Activated naive CD8-positive, alpha-beta T cell treated with anti-CD3 and anti-CD28 coated beads, Interleukin-2, amount 50 U/mL, for 24 hours (primary cell): Measurements from ENCODE around the gene DCTD.

Experiments
- ATAC-seq: fragments of 150-1000 bp; cut with Tn5 transposase; one replicate; pipeline ENCODE4 v1.10.0; 2021
- DNase-seq: peaks from one replicate; pipeline ENCODE4 v3.0.0; 2021
- H3K27ac Mint-ChIP-seq: one replicate; pipeline ENCODE4 v1.8.0; 2021; ENCODE audit warnings: mild to moderate bottlenecking, mixed read lengths
- H3K27me3 Mint-ChIP-seq: one replicate; pipeline ENCODE4 v1.8.0; 2021; ENCODE audit warnings: mixed read lengths
- H3K36me3 Mint-ChIP-seq: one replicate; pipeline ENCODE4 v1.8.0; 2021; ENCODE audit warnings: low read depth, mixed read lengths
- H3K4me1 Mint-ChIP-seq: one replicate; pipeline ENCODE4 v1.8.0; 2021; ENCODE audit warnings: mixed read lengths
- H3K4me3 Mint-ChIP-seq: one replicate; pipeline ENCODE4 v1.8.0; 2021; ENCODE audit warnings: mild to moderate bottlenecking, moderate library complexity, mixed read lengths
- H3K9me3 Mint-ChIP-seq: one replicate; pipeline ENCODE4 v1.8.0; 2021; ENCODE audit warnings: mixed read lengths

The DCTD gene

DNA sequence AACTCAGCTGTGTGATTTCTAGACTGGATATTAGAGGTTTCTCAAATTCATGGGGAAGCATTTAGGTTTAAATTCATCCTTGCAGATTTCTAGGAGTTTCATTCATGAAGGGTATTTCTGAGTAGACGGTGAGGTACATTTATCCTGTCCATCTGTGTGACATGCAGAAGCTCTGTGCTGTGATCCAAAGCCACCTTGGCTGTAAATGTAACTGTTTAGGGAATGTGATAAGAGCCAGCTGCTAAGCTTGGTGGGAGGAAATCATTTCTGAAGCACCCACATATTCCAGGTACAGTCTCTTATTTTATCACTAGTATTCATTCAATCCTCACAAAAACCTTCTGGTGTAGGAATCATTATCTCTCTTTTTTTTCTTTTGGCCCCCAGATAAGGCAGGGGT lies 8.7 kb upstream of the DCTD start:
- no peak for DNase-seq
- Mint-ChIP-seq H3K9me3 (no peaks in the 10 kb centered on the region), H3K36me3 (no peaks in the 10 kb centered on the region), H3K4me3 (no peak overlapping the region), H3K27me3 (peaks cover 9% of the 10 kb centered on the region), H3K4me1 (no peaks in the 10 kb centered on the region), H3K27ac (no peak overlapping the region)
- ATAC-seq, result no peak

DNA sequence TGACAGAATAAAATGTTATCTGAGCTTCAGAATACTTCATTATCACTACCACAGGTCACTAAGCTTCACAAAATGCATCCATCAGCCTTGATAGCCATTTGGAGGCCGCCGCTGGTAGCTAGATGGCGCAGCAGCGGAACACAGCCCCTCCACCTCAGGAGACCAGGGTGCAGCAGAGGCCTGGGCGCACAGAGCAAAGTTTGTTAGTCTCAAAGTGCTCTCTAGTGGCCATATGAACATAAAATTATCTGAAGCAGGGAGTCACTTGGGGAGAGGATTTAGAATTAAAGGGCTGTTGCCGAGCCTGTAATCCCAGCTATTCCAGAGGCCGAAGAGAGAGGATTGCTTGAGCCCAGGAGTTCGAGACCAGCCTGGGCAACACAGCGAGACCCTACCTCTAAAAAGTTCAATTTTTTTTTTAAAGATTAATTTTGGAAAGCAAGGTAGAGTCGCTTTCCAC lies 8.1 kb upstream of the DCTD start:
- DNase-seq (peak; percentile 55), ATAC-seq (peak; percentile 97)
- Mint-ChIP-seq H3K27me3 (peaks cover 9% of the 10 kb centered on the region), H3K4me1 (no peaks in the 10 kb centered on the region), H3K9me3 (no peaks in the 10 kb centered on the region), H3K4me3 (no peak overlapping the region), H3K36me3 (no peaks in the 10 kb centered on the region), H3K27ac (no peak overlapping the region)

DNA sequence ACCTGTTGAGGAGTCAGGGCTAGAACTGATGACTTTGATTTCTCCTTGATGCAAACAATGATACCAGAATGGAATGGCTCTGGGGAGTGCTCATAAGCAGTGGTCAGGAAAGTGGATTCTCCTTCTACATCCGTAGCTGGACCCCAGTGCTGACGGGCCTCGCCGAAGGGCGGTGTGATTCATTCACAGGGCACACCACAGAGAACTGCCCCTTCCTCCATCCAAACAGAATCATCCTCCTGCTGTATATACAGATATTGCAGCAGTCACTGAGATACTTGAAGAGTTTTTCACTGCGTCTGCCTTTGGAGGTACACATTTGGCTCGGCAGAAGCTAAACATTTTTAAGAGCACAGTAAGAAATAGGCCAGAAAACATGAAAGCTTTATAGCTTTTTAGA lies 7.3 kb upstream of the DCTD start:
- no peak for ATAC-seq
- Mint-ChIP-seq H3K27me3 (peaks cover 9% of the 10 kb centered on the region), H3K4me1 (peaks cover 5% of the 10 kb centered on the region), H3K27ac (no peak overlapping the region), H3K36me3 (no peaks in the 10 kb centered on the region), H3K9me3 (no peaks in the 10 kb centered on the region), H3K4me3 (no peak overlapping the region)
- no peak for DNase-seq

DNA sequence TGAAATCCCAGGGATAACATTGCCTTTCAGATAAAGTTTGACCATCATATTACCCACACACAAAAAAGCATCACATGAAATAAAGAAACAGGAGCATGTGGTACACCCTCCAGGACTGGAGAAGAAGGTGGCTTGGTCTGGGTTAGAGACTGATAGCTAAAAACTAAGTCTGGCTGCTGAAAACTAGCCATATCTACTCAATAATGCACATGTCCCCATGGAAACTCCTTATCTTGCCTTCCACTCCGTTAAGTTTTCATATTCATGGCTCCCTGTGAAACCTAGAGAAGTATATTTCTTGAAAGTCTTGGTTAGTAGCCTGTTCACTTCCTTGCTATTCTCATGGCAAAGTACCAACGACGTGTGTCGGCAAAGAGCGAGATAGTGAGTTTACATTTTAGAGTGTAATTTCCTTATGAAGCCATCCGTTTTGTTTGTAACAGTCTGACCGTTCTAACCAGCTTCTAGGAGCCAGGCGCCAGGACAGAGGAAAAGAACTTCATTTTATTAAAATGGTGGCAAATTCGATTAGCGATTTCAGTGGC lies 6.7 kb upstream of the DCTD start:
- DNase-seq, result no peak
- Mint-ChIP-seq H3K9me3 (no peaks in the 10 kb centered on the region), H3K4me1 (peaks cover 11% of the 10 kb centered on the region), H3K27ac (no peak overlapping the region), H3K36me3 (no peaks in the 10 kb centered on the region), H3K27me3 (peaks cover 9% of the 10 kb centered on the region), H3K4me3 (no peak overlapping the region)
- no peak for ATAC-seq

DNA sequence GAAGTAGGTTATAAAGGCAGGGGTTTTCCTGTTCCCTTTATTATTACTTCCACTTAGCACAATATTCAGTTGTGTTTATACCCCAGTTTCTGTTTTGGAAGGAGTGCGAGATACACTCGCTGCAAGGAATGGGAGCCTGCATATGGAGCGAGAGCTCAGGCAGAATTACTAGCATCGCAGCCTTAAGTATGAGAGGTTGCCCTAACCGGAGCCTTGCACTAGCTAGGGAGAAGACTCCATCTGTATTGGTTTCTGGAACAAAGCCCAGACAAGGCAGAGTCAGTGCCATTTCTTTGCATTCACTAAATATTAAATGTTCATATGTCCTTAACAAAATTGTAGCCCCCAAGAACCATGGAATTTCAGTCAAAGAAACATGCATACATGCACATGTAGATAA lies 6.2 kb upstream of the DCTD start:
- Mint-ChIP-seq H3K4me1 (peaks cover 16% of the 10 kb centered on the region), H3K27ac (no peak overlapping the region), H3K9me3 (no peaks in the 10 kb centered on the region), H3K36me3 (no peaks in the 10 kb centered on the region), H3K27me3 (peaks cover 9% of the 10 kb centered on the region), H3K4me3 (no peak overlapping the region)
- no peak for ATAC-seq
- DNase-seq, result no peak

DNA sequence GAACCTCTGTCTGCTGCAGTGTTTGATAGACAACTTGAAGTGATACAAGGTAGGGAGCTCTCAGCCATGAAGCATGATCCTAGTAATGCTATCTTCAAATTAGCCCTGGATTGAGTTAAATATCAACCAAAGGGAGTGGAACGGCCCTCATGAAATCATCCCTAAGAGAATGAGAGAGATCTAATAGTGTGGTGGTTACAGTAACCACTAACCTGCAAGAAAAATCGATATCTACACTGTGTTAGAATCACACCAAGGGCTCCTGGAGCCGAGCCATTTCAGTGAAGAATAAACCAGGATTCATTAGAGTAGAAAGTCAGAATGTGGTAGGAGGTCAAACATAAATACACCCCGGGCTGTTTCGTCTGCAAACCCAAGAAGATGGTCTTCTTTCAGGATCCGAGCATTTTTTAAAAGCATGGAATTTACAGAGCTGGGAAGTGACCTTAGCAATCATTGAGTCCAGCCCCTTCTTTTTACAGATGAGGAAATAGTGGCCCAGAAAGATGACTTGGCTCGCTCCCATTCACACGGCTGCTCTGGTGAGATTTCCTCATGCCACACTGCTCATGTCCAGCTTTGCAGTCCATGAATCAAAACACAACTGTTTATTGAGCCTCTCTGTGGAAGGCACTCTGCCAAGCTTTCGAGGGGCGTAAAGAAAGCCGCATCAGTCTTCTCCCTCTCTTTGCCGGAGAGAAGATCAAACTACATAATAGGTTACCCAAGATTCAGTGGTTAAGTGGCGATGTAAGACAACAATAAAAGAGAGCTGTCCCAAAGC lies 5.5 kb upstream of the DCTD start:
- H3K4me3 Mint-ChIP-seq, result no peak overlapping the region
- no peak overlapping the region for H3K27ac Mint-ChIP-seq
- H3K4me1 Mint-ChIP-seq, result peaks cover 23% of the 10 kb centered on the region
- DNase-seq, result no peak
- H3K27me3 Mint-ChIP-seq, result peaks cover 8% of the 10 kb centered on the region
- ATAC-seq, result no peak
- no peaks in the 10 kb centered on the region for H3K36me3 Mint-ChIP-seq
- no peaks in the 10 kb centered on the region for H3K9me3 Mint-ChIP-seq

DNA sequence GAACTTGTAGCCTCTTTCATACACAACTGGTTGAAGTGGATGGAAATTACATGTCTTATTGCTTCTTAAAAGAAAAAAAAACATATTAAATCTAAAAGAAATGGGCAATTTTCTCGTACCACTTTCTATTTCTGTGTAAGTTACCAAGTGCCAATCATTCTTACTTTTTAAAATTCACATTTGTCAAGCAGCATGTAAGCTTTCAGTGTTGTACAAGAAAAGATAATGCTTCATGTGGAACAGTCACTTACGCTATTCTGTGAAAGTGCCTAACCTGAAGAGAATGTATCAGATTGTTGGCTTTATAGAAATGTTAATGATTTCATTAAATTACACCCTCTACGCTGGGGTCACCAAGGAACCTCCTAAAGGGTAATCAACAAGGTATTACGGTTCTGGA lies 4.4 kb upstream of the DCTD start:
- no peak overlapping the region for H3K4me3 Mint-ChIP-seq
- no peak for DNase-seq
- H3K27ac Mint-ChIP-seq, result no peak overlapping the region
- ATAC-seq, result no peak
- H3K4me1 Mint-ChIP-seq, result peaks cover 26% of the 10 kb centered on the region
- H3K36me3 Mint-ChIP-seq, result no peaks in the 10 kb centered on the region
- H3K27me3 Mint-ChIP-seq, result peaks cover 2% of the 10 kb centered on the region
- no peaks in the 10 kb centered on the region for H3K9me3 Mint-ChIP-seq

DNA sequence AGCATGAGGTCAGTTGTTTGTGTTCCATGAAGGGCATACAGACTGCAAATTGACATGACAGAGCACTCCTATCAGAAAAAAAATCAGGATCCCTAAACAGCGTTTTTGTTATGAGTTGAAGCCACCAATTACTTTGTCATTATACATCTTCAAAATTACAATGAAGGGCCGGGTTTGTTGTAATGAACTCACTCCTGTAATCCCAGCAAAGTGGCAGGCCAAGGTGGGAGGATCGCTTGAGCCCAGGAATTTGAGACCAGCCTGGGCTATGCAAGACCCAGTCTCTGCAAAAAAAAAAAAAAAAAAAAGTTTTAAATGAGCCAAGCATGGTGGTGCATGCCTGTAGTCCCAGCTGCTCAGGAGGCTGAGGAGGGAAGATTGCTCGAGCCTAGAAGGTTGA lies 3.5 kb upstream of the DCTD start:
- no peak for ATAC-seq
- H3K4me1 Mint-ChIP-seq, result peaks cover 33% of the 10 kb centered on the region
- peaks cover 5% of the 10 kb centered on the region for H3K36me3 Mint-ChIP-seq
- no peak overlapping the region for H3K27ac Mint-ChIP-seq
- H3K9me3 Mint-ChIP-seq, result no peaks in the 10 kb centered on the region
- no peak for DNase-seq
- H3K27me3 Mint-ChIP-seq, result peaks cover 2% of the 10 kb centered on the region
- H3K4me3 Mint-ChIP-seq, result no peak overlapping the region

DNA sequence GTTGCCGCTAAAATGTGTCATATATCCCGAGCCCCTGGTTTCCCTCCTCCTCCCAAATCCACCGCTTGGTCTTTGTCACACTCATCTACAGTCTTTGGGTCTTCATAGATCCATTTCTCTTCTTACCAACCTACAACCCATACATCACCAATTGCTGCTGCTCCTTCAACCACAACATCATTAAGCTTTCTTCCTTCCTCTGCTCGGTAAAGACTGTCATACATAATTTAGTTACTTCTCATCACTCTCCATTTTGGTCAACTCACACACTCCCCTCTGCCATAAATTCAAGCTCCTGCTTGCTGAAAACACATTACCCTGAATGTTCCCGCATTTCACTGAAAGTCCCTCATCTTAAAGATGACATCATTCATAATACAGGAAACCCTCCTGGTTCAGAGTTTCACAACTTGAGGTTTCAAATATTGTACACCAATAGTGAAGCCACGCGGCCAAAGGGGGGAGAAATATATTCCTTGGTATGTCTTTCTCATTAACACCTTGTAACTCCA lies 1.7 kb upstream of the DCTD start:
- Mint-ChIP-seq H3K27me3 (no peaks in the 10 kb centered on the region), H3K4me3 (peak overlapping the region; percentile 68), H3K36me3 (peaks cover 20% of the 10 kb centered on the region), H3K9me3 (no peaks in the 10 kb centered on the region), H3K27ac (peak overlapping the region; percentile 89), H3K4me1 (peaks cover 47% of the 10 kb centered on the region)
- ATAC-seq (peak; percentile 11), DNase-seq (peak; percentile 15)

DNA sequence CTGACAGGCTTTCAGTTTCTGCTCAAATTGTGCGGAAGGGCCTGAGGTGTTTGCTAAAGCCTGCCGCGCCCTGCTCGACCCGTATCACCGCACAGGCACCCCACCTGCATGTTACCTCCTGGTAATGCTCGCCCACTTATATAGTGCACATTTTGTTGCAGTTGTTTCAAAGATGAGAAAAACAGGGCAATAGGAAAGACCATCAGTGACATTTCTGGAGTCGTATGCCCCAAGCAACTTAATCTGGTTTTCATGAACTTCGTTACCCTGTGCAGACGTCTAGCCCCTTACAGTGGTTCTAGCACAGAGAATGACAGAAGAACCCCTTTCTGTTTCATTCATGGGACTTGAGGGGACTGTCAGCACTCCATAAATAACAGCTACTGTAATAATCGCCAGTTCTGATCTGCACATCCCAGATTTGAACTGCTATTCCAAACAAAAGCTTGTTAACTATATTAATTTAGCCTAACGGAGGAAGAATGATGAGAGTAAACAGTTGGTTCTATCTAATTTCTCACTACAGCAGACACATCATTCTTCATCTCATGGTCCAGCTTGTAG lies 940 bp upstream of the DCTD start:
- H3K27ac Mint-ChIP-seq, result peak overlapping the region; percentile 89
- DNase-seq (no peak), ATAC-seq (peak; percentile 5)
- peak overlapping the region; percentile 68 for H3K4me3 Mint-ChIP-seq
- H3K36me3 Mint-ChIP-seq, result peaks cover 26% of the 10 kb centered on the region
- no peaks in the 10 kb centered on the region for H3K27me3 Mint-ChIP-seq
- H3K9me3 Mint-ChIP-seq, result no peaks in the 10 kb centered on the region
- H3K4me1 Mint-ChIP-seq, result peaks cover 54% of the 10 kb centered on the region

DNA sequence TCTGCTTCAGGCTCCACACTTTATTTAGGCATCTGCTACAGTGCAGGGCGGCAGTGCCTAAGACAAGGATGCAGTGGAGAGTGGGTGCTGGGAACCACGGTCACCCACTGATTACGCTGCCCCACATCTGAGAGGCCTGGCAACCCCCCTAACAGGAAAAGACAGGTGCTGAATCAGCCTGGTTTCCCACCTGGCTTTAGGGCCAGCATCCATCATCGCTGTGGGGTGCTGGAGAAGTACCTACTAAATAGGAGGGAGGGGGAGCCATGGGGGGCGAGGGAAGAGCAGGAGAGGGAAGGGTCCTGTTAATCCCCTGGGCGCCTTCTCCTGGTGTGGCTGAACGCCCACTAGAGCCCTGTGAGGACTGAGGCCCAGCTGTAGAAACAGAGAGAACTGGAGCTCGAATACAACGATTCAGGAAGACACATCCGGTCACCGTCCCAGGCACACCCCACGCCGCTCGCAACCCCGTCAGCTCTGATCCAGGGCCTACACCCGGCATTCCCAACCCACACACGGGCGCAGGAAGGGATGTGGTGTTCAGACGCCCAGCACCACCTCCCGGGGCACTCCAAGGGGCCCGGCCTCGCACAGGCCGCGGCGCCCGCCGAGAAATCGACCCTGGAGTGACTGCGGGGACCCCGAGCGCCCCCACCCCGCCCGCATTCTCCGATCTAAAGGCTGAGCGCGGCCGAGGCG lies 554 bp downstream of the DCTD start:
- Mint-ChIP-seq H3K27me3 (no peaks in the 10 kb centered on the region), H3K9me3 (no peaks in the 10 kb centered on the region), H3K4me1 (peaks cover 61% of the 10 kb centered on the region), H3K27ac (peak overlapping the region; percentile 95), H3K36me3 (peaks cover 36% of the 10 kb centered on the region), H3K4me3 (peak overlapping the region; percentile 85)
- peak; percentile 8 for ATAC-seq
- peak; percentile 42 for DNase-seq

DNA sequence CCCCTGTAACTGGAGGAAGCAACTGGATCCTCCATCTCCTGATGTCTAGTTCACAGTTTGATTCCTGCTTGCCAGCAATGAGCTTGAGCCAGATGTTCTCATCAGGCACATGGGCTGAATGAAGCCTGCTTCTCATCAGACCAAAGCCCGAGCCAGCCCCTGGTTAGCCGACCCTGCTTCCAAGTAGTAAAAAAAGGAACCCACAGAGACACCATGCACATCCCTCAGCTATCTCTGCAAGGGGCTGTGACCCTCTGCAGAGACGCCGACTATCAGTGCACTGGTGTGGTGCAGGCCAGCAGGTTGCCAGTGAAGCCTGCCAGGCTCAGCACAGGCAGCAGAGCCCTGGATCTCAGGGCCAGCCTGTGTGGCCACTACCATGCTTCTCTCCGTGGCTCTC lies 2.8 kb downstream of the DCTD start:
- DNase-seq, result no peak
- H3K36me3 Mint-ChIP-seq, result peaks cover 56% of the 10 kb centered on the region
- H3K27me3 Mint-ChIP-seq, result no peaks in the 10 kb centered on the region
- ATAC-seq, result no peak
- H3K4me3 Mint-ChIP-seq, result peak overlapping the region; percentile 4
- no peaks in the 10 kb centered on the region for H3K9me3 Mint-ChIP-seq
- H3K27ac Mint-ChIP-seq, result no peak overlapping the region
- peaks cover 57% of the 10 kb centered on the region for H3K4me1 Mint-ChIP-seq

DNA sequence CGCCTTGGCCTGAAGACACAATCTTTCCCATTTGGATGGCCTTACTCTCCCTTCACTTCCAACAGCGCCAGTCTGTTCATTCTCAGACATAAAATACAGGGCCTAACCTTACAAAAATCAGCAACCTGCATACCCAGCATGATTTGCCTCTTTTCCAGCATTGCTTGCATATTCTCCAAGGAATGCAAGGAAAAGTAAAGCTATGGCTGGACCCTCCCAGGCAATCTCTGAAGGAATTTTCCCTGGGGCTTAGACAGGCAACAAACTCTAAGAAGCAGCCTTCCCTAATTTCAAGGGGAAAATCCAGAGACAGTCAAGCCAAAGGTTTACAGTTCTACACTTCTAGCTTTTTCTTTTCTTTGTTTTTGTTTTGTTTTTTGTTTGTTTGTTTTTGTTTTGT lies 3.6 kb downstream of the DCTD start:
- Mint-ChIP-seq H3K4me1 (peaks cover 50% of the 10 kb centered on the region), H3K9me3 (no peaks in the 10 kb centered on the region), H3K27ac (no peak overlapping the region), H3K4me3 (peak overlapping the region; percentile 4), H3K36me3 (peaks cover 61% of the 10 kb centered on the region), H3K27me3 (no peaks in the 10 kb centered on the region)
- no peak for ATAC-seq
- DNase-seq, result no peak

DNA sequence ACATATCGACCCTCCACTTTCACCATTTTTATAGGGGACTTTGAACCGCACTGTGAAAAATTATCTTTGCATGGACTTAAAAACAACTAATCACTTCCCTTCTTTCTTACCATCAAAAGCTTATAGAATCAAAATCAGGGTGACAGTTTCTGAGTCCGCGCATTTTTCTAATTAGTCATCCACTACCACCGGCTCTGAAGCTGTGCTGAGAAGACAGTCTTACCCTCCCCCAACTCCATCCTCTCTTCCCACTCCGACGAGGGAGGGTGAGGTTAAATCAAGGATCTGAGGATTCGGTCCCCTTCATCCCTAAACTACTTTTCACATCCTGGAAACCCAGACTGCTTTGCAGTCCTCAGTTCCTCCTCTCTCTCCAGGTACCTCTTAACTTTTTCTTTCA lies 4.2 kb downstream of the DCTD start:
- no peaks in the 10 kb centered on the region for H3K27me3 Mint-ChIP-seq
- peak overlapping the region; percentile 33 for H3K4me3 Mint-ChIP-seq
- DNase-seq, result no peak
- no peak for ATAC-seq
- H3K27ac Mint-ChIP-seq, result no peak overlapping the region
- H3K9me3 Mint-ChIP-seq, result no peaks in the 10 kb centered on the region
- H3K36me3 Mint-ChIP-seq, result peaks cover 63% of the 10 kb centered on the region
- H3K4me1 Mint-ChIP-seq, result peaks cover 44% of the 10 kb centered on the region

DNA sequence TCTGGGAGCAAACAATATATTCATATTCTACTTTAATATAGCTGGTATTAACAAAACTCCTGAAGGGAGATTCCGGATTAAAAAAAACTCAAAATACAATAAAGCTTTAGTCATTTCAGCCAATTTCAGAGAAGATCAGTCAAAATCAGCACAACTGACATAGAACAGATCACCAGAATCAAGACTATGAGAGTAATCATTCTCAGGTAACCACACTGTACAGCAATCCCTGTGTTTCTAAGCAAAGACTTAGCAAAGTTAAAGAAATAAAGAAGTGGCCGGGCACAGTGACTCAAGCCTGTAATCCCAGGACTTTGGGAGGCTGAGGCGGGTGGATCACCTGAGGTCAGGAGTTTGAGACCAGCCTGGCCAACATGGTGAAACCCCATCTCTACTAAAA lies 9.1 kb downstream of the DCTD start:
- no peak overlapping the region for H3K4me3 Mint-ChIP-seq
- H3K4me1 Mint-ChIP-seq, result peaks cover 10% of the 10 kb centered on the region
- ATAC-seq (no peak), DNase-seq (no peak)
- no peak overlapping the region for H3K27ac Mint-ChIP-seq
- no peaks in the 10 kb centered on the region for H3K9me3 Mint-ChIP-seq
- H3K27me3 Mint-ChIP-seq, result no peaks in the 10 kb centered on the region
- peaks cover 76% of the 10 kb centered on the region for H3K36me3 Mint-ChIP-seq
